Progenitor cell of endocrine pancreas (in vitro differentiated cells): ENCODE measurements around the gene NCAN. TPM values are rescaled to one million over a fixed set of nuclear protein-coding genes. Genes with fewer than 3 reads are reported as not detected.
"Not testable (repeated sequence)": the region's sequence is repeated elsewhere in the genome, so short reads cannot be mapped to it uniquely, and the experiment has no call there.

ENCODE experiments used
- DNase-seq: peaks from one replicate; pipeline ENCODE4 v3.0.0; 2021; ENCODE audit warnings: low spot score; ENCODE audit not compliant: unreplicated experiment
- H3K27ac Mint-ChIP-seq: 2 replicates; pipeline ENCODE4 v1.8.0; 2021; ENCODE audit warnings: mild to moderate bottlenecking, moderate library complexity, mixed read lengths
- H3K27me3 Mint-ChIP-seq: 2 replicates; pipeline ENCODE4 v1.8.0; 2021; ENCODE audit warnings: mixed read lengths
- H3K36me3 Mint-ChIP-seq: 2 replicates; pipeline ENCODE4 v1.8.0; 2022; ENCODE audit warnings: mixed read lengths; ENCODE audit not compliant: insufficient read depth
- H3K4me1 Mint-ChIP-seq: 2 replicates; pipeline ENCODE4 v1.8.0; 2021; ENCODE audit warnings: low read depth, mixed read lengths
- H3K4me3 Mint-ChIP-seq: 2 replicates; pipeline ENCODE4 v1.8.0; 2021; ENCODE audit warnings: low read depth, mild to moderate bottlenecking, moderate library complexity, mixed read lengths
- H3K9me3 Mint-ChIP-seq: 2 replicates; pipeline ENCODE4 v1.8.0; 2021; ENCODE audit warnings: low read depth, mixed read lengths
- CTCF ChIP-seq: fragments of 200-600 bp; sonication (generic); IDR thresholded peaks from one replicate; pipeline ENCODE4 v1.5.0; 2021; ENCODE audit warnings: antibody characterized with exemption, mild to moderate bottlenecking; ENCODE audit not compliant: unreplicated experiment
- total RNA-seq: library from RNA; stranded (reverse); gene quantifications from 2 replicates; pipeline ENCODE4 v1.2.1, GENCODE V29; 2021

NCAN gene
- total RNA-seq, 1 donor from 2014 or later = 0.17 TPM

GRCh38 chr19:19214892-19215291 lies 3.1 kb downstream of the NCAN start:
- Mint-ChIP-seq H3K27me3 (peaks cover 64% of the 10 kb centered on the region), H3K36me3 (no peaks in the 10 kb centered on the region), H3K4me3 (no peak overlapping the region), H3K9me3 (peaks cover 3% of the 10 kb centered on the region), H3K4me1 (no peaks in the 10 kb centered on the region), H3K27ac (no peak overlapping the region)
- DNase-seq = peak; percentile 86
- no peak for TF ChIP-seq CTCF

GRCh38 chr19:19215792-19216191 lies 4.0 kb downstream of the NCAN start:
- Mint-ChIP-seq H3K4me3 (no peak overlapping the region), H3K27me3 (peaks cover 59% of the 10 kb centered on the region), H3K4me1 (no peaks in the 10 kb centered on the region), H3K27ac (no peak overlapping the region), H3K9me3 (peaks cover 3% of the 10 kb centered on the region), H3K36me3 (no peaks in the 10 kb centered on the region)
- no peak for TF ChIP-seq CTCF
- no peak for DNase-seq

- no peak overlapping the region for H3K27ac Mint-ChIP-seq
- peaks cover 3% of the 10 kb centered on the region for H3K9me3 Mint-ChIP-seq
- H3K4me3 Mint-ChIP-seq = no peak overlapping the region
- no peak for TF ChIP-seq CTCF
- H3K36me3 Mint-ChIP-seq = no peaks in the 10 kb centered on the region
- no peaks in the 10 kb centered on the region for H3K4me1 Mint-ChIP-seq
- H3K27me3 Mint-ChIP-seq = peaks cover 48% of the 10 kb centered on the region
- no peak for DNase-seq
These were observed 5.3 kb downstream of the NCAN start for GRCh38 chr19:19217099-19217498.

GRCh38 chr19:19218911-19219310 lies 7.2 kb downstream of the NCAN start:
- Mint-ChIP-seq H3K4me3 (no peak overlapping the region), H3K4me1 (no peaks in the 10 kb centered on the region), H3K27ac (no peak overlapping the region), H3K9me3 (peaks cover 3% of the 10 kb centered on the region), H3K36me3 (no peaks in the 10 kb centered on the region), H3K27me3 (peaks cover 41% of the 10 kb centered on the region)
- no peak for TF ChIP-seq CTCF
- no peak for DNase-seq

GRCh38 chr19:19221000-19221399 lies 9.2 kb downstream of the NCAN start:
- not testable (repeated sequence) for H3K4me1 Mint-ChIP-seq, DNase-seq, H3K27ac Mint-ChIP-seq, H3K4me3 Mint-ChIP-seq, H3K36me3 Mint-ChIP-seq, H3K9me3 Mint-ChIP-seq
- peaks cover 41% of the 10 kb centered on the region for H3K27me3 Mint-ChIP-seq

GRCh38 chr19:19223060-19223459 lies 11.3 kb downstream of the NCAN start:
- TF ChIP-seq CTCF = no peak
- H3K27ac Mint-ChIP-seq = no peak overlapping the region
- no peaks in the 10 kb centered on the region for H3K4me1 Mint-ChIP-seq
- H3K36me3 Mint-ChIP-seq = no peaks in the 10 kb centered on the region
- peaks cover 33% of the 10 kb centered on the region for H3K27me3 Mint-ChIP-seq
- no peak for DNase-seq
- no peaks in the 10 kb centered on the region for H3K9me3 Mint-ChIP-seq
- H3K4me3 Mint-ChIP-seq = no peak overlapping the region
